HG03039 (cell line): Measurements from ENCODE around the gene CABCOCO1.

Source experiments
- ATAC-seq: cut with Tn5 transposase; IDR thresholded peaks from one replicate; pipeline ENCODE4 v1.9.1; 2021; ENCODE audit warnings: mild to moderate bottlenecking, moderate library complexity; ENCODE audit not compliant: unreplicated experiment

CABCOCO1 gene

DNA sequence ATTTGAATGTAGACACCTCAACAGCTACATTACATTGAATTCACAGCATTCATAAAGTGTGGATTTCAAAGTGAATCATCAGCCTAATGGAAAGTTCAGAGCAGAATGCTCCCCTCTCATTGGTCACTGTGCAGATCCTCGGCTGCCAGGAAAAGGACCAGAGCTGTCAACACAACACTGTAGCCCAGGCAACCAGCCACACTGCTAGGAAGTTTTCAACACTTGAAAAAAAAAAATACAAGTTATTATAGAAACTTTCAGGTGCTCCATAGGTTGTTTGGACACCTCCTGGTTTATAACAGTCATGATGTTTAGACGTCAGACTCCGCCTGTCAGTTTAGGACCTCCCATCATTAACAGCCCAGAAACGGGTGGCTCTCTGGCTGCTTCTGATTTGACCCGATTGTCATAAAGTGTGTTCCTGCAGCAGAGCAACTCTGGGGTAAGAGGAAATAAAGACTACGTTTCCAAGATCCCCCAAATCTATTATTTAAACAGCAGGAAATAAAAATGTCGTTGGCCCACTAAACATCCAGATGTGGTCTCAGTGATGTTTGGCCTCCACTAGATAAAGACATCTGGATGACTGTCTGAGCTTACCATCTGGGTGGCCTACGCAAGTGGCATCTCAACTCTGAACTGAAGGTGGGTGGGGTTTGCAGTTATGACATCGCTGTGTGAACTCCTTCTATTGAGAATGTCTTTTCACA, 117.4 kb downstream of the CABCOCO1 start:
- ATAC-seq = no peak

DNA sequence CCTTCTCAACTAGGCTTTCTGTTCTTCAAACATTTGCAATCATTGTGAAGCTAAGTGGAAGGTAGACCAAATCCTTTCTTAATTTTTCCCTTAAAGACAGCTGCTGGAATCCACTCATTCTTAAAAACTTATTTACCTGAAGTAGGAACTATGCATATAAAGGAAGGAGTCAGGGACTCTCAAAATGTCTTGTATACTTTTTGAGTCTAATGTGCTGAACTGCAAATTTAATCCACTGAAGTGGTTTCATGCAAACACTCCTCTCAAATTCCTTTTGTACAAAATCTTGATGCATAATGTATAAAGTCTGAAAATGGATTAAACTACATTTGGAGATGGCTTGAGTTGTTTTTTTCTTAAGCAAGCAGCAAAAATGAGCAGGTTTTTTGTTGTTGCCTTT, 118.0 kb downstream of the CABCOCO1 start:
- ATAC-seq = no peak

GRCh38 chr10:61781969-61782403, 119.3 kb downstream of the CABCOCO1 start:
- no peak for ATAC-seq

DNA sequence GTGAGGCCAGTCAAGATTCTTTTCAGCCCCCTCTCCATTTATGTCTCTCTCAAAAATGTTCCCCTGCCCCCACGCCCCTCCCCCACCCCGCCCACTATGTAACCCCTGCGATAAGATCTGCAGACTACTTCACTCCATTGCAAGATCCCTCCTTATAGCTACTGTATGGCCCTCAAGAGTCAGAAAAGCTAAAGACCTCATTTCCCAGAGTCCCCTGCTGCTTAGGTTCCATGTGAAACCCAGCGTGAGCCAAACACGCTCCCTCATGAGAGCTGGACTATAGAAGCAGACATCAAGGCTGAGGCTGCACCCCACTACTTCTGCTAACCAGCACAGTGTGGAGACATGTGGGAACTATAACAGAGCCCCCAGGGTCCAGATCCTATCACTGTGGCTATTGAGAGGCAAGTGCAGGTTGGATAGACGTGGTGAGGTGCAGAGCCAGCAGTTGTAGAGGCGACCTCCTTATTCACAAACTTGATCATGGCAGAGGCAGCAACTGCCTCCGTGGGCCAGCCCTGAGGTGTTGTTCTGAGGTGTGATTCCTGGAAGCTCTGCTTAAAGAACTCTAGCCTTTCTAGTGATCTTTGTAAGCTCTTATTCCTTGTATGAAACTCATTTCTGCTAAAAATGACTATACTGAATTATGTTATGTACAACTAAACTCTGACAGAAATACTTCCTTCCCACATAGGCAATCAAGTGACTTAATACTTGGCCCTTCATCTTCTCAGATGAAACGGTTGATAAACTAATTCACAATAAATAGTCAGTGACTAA, 121.8 kb downstream of the CABCOCO1 start:
- ATAC-seq = no peak

DNA sequence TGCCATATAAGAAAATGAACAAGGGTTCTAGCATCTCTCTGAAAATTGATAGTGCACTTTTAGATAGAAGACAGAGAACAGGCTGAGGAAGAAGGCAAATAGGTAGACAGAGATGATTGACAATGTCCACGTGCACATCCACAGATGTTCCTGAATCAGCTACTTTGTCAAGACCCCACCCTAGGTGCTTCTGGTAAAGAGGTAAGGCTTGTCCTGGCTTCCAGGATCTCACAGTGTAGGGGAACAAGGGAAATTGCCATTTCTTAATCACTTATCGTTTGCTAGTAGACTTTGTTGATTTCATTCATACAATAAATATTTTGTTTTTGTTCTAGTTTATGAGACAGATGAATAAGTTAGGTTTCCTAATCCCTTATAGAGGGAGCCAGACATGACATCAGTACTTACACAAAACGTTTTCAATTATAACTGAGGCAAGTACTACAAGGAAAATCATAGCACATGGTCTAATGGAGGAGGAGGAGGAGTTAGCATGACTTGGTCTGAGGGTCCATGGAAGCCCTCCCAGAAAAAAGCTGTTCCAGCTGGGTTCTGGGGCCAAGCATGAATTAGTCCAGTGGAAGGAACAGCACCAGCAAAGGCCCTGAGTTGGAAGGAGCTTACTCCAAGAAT, 122.9 kb downstream of the CABCOCO1 start:
- no peak for ATAC-seq

DNA sequence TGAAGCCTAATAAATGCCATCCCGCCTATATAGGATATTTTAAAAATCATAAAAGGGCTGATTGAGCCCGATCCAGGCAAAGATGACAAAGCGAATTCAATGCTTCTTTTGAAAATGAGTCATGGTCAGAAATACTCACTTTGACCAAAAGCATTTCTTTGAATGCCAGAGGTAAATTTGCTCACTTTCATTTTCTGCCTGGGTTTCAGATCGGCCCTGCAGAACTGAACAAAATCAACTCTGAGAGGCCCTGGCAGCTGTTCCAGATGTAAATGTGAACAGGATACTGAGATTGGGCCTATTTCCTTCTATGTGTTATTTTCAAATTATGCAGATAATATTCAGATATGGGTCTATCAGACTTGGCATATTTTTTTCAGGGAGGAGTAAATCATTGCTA, 124.0 kb downstream of the CABCOCO1 start:
- peak; percentile 98 for ATAC-seq

- no peak for ATAC-seq
Measured at GRCh38 chr10:61787170-61787569, 124.4 kb downstream of the CABCOCO1 start.

- ATAC-seq = no peak
Measured at GRCh38 chr10:61789031-61789430, 126.3 kb downstream of the CABCOCO1 start.

- ATAC-seq = no peak
Measured at GRCh38 chr10:61791216-61791615, 128.5 kb downstream of the CABCOCO1 start.

GRCh38 chr10:61792097-61792716, 129.5 kb downstream of the CABCOCO1 start:
- no peak for ATAC-seq

DNA sequence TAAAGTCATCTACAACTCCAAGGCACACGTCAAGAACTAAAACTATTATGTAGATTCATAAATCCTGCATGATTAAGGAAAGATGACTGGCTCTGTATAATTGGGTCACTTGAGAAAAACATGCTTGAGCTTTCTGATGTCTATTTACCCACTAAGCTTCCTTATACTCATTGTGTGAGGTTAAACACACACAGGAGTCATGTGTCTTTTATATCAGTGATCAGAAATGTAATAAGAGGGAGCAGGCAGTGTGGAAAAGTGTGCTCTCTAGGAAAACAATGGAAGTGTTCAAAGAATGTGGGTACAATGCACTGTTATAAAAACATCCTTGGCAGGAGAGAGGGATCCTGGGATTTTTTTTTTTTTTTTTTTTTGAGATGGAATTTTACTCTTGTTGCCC, 130.2 kb downstream of the CABCOCO1 start:
- no peak for ATAC-seq

GRCh38 chr10:61793760-61794703, 131.3 kb downstream of the CABCOCO1 start:
- no peak for ATAC-seq

GRCh38 chr10:61795147-61795546, 132.4 kb downstream of the CABCOCO1 start:
- ATAC-seq = no peak

DNA sequence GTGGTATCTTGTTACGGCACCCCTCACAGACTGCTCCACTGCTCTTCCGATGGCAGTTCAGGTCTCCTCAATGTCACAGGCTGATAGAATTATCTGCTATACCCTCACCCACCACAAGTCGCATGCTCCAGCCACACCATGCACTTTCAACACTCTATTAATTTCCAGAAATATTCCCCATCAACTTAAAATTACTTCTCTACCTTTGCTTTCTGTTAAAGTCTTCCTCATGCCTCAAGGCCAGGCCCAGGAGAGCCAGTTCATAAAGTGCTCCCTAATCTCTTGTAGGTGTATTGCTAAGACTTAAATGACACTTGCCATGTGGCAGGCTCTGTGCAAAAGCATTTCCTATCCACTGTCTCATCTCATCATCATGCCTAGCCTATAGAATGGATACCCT, 132.8 kb downstream of the CABCOCO1 start:
- no peak for ATAC-seq

- ATAC-seq = no peak
Measured at GRCh38 chr10:61796785-61797184, 134.1 kb downstream of the CABCOCO1 start.

DNA sequence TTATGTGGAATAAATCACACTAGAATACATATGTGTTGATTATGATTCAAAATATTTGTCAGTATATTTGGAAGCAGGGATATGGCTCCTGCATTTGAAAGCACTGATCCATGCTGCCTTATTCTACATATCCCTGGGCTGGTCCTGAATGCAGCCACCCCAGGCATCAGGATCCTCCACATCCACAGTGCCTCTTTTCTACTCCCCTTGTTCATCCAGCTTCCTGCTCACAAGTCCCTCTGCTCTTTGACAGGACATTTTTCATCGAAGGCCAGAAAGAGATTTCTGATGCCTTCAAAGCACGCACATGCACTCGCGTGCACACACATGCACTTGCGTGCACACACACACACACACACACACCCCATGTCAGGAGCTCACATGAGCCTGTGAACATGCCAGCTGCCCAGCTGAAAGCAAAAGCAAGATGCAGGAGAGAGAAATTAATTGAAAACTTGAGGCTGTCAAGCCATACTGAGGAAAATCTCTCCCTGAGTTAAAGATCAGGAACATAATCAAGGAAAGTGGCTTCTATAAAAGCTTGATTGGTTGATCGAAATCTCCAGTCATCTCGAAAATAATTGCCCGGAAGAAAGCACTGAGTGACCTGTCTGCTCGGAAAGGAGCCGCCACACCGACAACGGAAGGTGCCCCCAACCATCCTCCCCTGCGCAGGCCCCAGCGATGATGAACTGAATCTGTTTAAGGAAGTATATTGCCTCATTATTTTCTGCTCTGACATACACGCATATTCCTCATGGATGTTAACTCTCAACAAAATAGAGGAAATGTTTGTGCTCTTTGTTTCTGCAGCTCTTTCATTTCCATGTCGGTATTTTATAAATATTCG, 134.8 kb downstream of the CABCOCO1 start:
- ATAC-seq = no peak

DNA sequence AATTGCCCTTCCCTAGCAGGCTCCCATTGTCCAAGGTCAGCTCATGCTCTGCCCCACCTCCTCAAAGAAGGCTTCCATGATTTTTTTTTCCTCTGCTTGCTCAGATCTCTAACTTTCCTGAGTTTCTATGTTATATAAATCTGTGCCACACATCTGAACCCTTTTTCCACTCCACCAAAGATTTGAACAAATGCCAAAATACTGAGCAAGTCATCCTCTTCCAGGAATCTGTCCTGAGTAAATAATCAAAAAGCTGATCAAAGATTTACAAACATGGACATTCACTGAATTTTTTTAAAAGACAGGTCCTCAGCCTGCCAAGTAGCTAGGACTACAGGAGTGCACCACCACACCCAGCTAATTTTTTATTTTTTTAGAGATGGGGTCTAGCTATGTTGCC, 136.0 kb downstream of the CABCOCO1 start:
- ATAC-seq = no peak

- no peak for ATAC-seq
Measured at GRCh38 chr10:61801484-61801883, 138.8 kb downstream of the CABCOCO1 start.

- no peak for ATAC-seq
Measured at GRCh38 chr10:61803269-61803668, 140.5 kb downstream of the CABCOCO1 start.
